GM23338 (cell line): ENCODE data around the gene STOM. TPM values are rescaled to one million over a fixed set of nuclear protein-coding genes. Genes with fewer than 3 reads are reported as not detected.
"Not testable (repeated sequence)": the region's sequence is repeated elsewhere in the genome, so short reads cannot be mapped to it uniquely, and the experiment has no call there.

Source experiments
- ATAC-seq: fragments of 200-7000 bp; cut with Tn5 transposase; 3 replicates; pipeline ENCODE4 v1.9.1; 2020
- DNase-seq: peaks from one replicate; pipeline ENCODE4 v3.0.0-alpha.2; 2015; ENCODE audit warnings: low spot score
- H2AFZ ChIP-seq: fragments of 200-600 bp; sonication (generic); 2 replicates; pipeline ENCODE4 v1.8.0; 2016; ENCODE audit warnings: antibody characterized with exemption, mild to moderate bottlenecking, moderate library complexity
- H3F3A ChIP-seq: fragments of 200-600 bp; sonication (generic); replicated peaks from 2 replicates; pipeline ENCODE4 v1.8.0; 2017; ENCODE audit warnings: antibody characterized with exemption, mixed run types, low read depth
- H3K27ac ChIP-seq: fragments of 200-600 bp; sonication (generic); 2 replicates; pipeline ENCODE4 v1.6.1; 2016; ENCODE audit warnings: low read depth
- H3K27me3 ChIP-seq: fragments of 200-600 bp; sonication (generic); 2 replicates; pipeline ENCODE4 v1.8.0; 2016; ENCODE audit warnings: mild to moderate bottlenecking, mixed run types, moderate library complexity; ENCODE audit not compliant: insufficient read depth
- H3K36me3 ChIP-seq: fragments of 200-600 bp; sonication (generic); 2 replicates; pipeline ENCODE4 v1.8.0; 2016; ENCODE audit warnings: mild to moderate bottlenecking; ENCODE audit not compliant: insufficient read depth
- H3K4me1 ChIP-seq: fragments of 200-600 bp; sonication (generic); 2 replicates; pipeline ENCODE4 v1.8.0; 2016; ENCODE audit warnings: mild to moderate bottlenecking, moderate library complexity; ENCODE audit not compliant: insufficient read depth
- H3K4me2 ChIP-seq: fragments of 200-600 bp; sonication (generic); 2 replicates; pipeline ENCODE4 v1.7.1; 2017; ENCODE audit warnings: mixed run types
- H3K4me3 ChIP-seq: fragments of 200-600 bp; sonication (generic); 2 replicates; pipeline ENCODE4 v1.6.1; 2016; ENCODE audit warnings: mixed run types
- H3K79me2 ChIP-seq: fragments of 200-600 bp; sonication (generic); replicated peaks from 2 replicates; pipeline ENCODE4 v1.8.0; 2017; ENCODE audit warnings: mild to moderate bottlenecking; ENCODE audit not compliant: insufficient read depth
- H3K9me2 ChIP-seq: fragments of 200-600 bp; sonication (generic); 2 replicates; pipeline ENCODE4 v1.8.0; 2017; ENCODE audit not compliant: insufficient read depth
- H4K20me1 ChIP-seq: fragments of 200-600 bp; sonication (generic); replicated peaks from 2 replicates; pipeline ENCODE4 v1.8.0; 2017; ENCODE audit warnings: mild to moderate bottlenecking; ENCODE audit not compliant: insufficient read depth
- H3K27ac Mint-ChIP-seq: 2 replicates; pipeline ENCODE4 v1.8.0; 2020; ENCODE audit warnings: inconsistent platforms, mild to moderate bottlenecking, moderate library complexity, mixed read lengths
- H3K27me3 Mint-ChIP-seq: 3 replicates; pipeline ENCODE4 v1.8.0; 2022; ENCODE audit warnings: low read depth, mild to moderate bottlenecking, moderate library complexity, mixed read lengths, inconsistent platforms; ENCODE audit not compliant: insufficient read depth, poor library complexity
- H3K36me3 Mint-ChIP-seq: 3 replicates; pipeline ENCODE4 v1.8.0; 2021; ENCODE audit warnings: low read depth, mild to moderate bottlenecking, inconsistent platforms, moderate library complexity, mixed read lengths
- H3K4me1 Mint-ChIP-seq: 3 replicates; pipeline ENCODE4 v1.8.0; 2020; ENCODE audit warnings: mild to moderate bottlenecking, inconsistent platforms, mixed read lengths
- H3K4me3 Mint-ChIP-seq: 3 replicates; pipeline ENCODE4 v1.8.0; 2021; ENCODE audit warnings: moderate library complexity, mild to moderate bottlenecking, inconsistent platforms, mixed read lengths
- H3K9me3 Mint-ChIP-seq: 3 replicates; pipeline ENCODE4 v1.8.0; 2020; ENCODE audit warnings: moderate library complexity, mild to moderate bottlenecking, inconsistent platforms, mixed read lengths
- CTCF ChIP-seq, 2 experiments: fragments of 200-600 bp in 1 of 2; sonication (generic) in 1 of 2; conservative IDR thresholded peaks; 2 replicates each; pipeline versions ENCODE4 v1.5.1 to v1.6.1; 2016 to 2017; ENCODE audit warnings: antibody characterized with exemption in 2 of 2, low read depth in 2 of 2, mild to moderate bottlenecking in 2 of 2, moderate library complexity in 1 of 2
- ETS1 ChIP-seq: IDR thresholded peaks from 2 replicates; pipeline ENCODE4 v1.6.1; 2016; ENCODE audit warnings: antibody characterized with exemption
- EZH2phosphoT487 ChIP-seq: fragments of 200-600 bp; sonication (generic); IDR thresholded peaks from one replicate; pipeline ENCODE4 v1.8.1; 2018; ENCODE audit warnings: antibody characterized with exemption; ENCODE audit not compliant: unreplicated experiment
- JUNB ChIP-seq: IDR thresholded peaks from one replicate; pipeline ENCODE4 v1.6.1; 2016; ENCODE audit warnings: antibody characterized with exemption; ENCODE audit not compliant: unreplicated experiment
- NANOG ChIP-seq: IDR thresholded peaks from 2 replicates; pipeline ENCODE4 v1.6.1; 2016; ENCODE audit warnings: antibody characterized with exemption, borderline replicate concordance
- POLR2AphosphoS5 ChIP-seq: IDR thresholded peaks from 2 replicates; pipeline ENCODE4 v1.6.1; 2016; ENCODE audit warnings: antibody characterized with exemption, low read depth
- REST ChIP-seq: IDR thresholded peaks from one replicate; pipeline ENCODE4 v1.6.1; 2018; ENCODE audit warnings: antibody characterized with exemption; ENCODE audit not compliant: unreplicated experiment
- ZNF114 ChIP-seq: fragments of 250-450 bp; sonication (Bioruptor Pico); IDR thresholded peaks from 2 replicates; pipeline ENCODE4 v1.5.0; 2020; ENCODE audit warnings: mild to moderate bottlenecking, moderate library complexity
- ZNF462 ChIP-seq: fragments of 250-450 bp; sonication (Bioruptor Pico); IDR thresholded peaks from 2 replicates; pipeline ENCODE4 v1.5.0; 2020; ENCODE audit warnings: mild to moderate bottlenecking, moderate library complexity
- polyA plus RNA-seq: library from polyadenylated mRNA; unstranded; fragments of >200 nt; fragmentation: Nextera tagmentation; extraction: Ambion mirVana; gene quantifications from 2 replicates; pipeline ENCODE4 v1.2.1, GENCODE V29; 2016
- total RNA-seq: library from RNA; depleted of rRNA; stranded (reverse); fragments of >200 nt; shearing (Covaris generic); gene quantifications from 2 replicates; pipeline ENCODE4 v1.2.3, GENCODE V29; 2014

The STOM gene
- total and polyA plus RNA-seq, 2 experiments from 2014 or later = 29.4 to 51.1 TPM

- TF ChIP-seq ZNF462 (CRISPR knock-in tag) (no peak), ZNF114 (CRISPR knock-in tag) (no peak), ETS1 (no peak), POLR2AphosphoS5 (no peak), REST (no peak), JUNB (no peak), CTCF (conservative IDR thresholded peaks at IDR 0.05; ENCODE audit: low read depth in 2 of 2) (no peak), EZH2phosphoT487 (no peak), NANOG (no peak)
Measured at GRCh38 chr9:121398374-121398773, 28.3 kb upstream of the STOM start (continued).

- H3K4me1 Mint-ChIP-seq = peaks cover 20% of the 10 kb centered on the region
Measured at GRCh38 chr9:121397277-121397676, 27.2 kb upstream of the STOM start.

More at GRCh38 chr9:121397277-121397676, 27.2 kb upstream of the STOM start:
- H3K4me3 ChIP-seq, H3K36me3 ChIP-seq, H4K20me1 ChIP-seq, H3K4me3 Mint-ChIP-seq, H3K4me1 ChIP-seq, H3F3A ChIP-seq, H3K27ac ChIP-seq, H3K9me2 ChIP-seq, H3K4me2 ChIP-seq, ATAC-seq, H3K27me3 ChIP-seq, H3K27me3 Mint-ChIP-seq, H3K36me3 Mint-ChIP-seq, DNase-seq, H3K27ac Mint-ChIP-seq, H3K79me2 ChIP-seq, H2AFZ ChIP-seq: not testable (repeated sequence)
- H3K9me3 Mint-ChIP-seq = peaks cover 12% of the 10 kb centered on the region; the same call in 2 of the 3 replicates
